Mammary epithelial cell (primary cell): ENCODE measurements around the gene LIPC.

Experiments used
- EZH2 ChIP-seq: IDR thresholded peaks from 2 replicates; pipeline ENCODE4 v1.6.1; 2012; ENCODE audit warnings: low read length, inconsistent platforms, borderline replicate concordance
- TF ChIP-seq, protein P1 (sequence below), 2 donors: IDR thresholded peaks in 1 of 2; conservative IDR thresholded peaks in 1 of 2; 2 replicates each; pipeline ENCODE4 v1.5.1; 2011 to 2012; ENCODE audit warnings: inconsistent platforms in 2 of 2, low read length in 2 of 2, mild to moderate bottlenecking in 2 of 2, control low read depth in 1 of 2, low read depth in 1 of 2; ENCODE audit not compliant: insufficient read depth in 1 of 2; ENCODE audit errors: extremely low read depth in 1 of 2

DNA sequence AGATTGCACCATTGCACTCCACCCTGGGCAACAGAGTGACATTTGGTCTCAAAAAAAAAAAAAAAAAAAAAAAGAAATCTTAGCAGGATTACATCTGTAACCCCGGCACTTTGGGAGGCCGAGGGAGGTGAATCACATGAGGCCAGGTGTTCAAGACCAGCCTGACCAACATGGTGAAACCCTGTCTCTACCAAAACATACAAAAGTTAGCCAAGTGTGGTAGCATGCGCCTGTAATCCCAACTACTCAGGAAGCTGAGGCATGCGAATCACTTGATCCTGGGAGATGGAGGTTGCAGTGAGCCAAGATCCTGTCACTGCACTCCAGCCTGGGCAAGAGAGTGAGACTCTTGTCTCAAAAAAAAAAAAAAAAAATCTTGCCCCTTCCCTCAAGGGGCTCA, 40.4 kb downstream of the LIPC start:
- no peak for TF ChIP-seq EZH2
- TF ChIP-seq, protein P1, sequence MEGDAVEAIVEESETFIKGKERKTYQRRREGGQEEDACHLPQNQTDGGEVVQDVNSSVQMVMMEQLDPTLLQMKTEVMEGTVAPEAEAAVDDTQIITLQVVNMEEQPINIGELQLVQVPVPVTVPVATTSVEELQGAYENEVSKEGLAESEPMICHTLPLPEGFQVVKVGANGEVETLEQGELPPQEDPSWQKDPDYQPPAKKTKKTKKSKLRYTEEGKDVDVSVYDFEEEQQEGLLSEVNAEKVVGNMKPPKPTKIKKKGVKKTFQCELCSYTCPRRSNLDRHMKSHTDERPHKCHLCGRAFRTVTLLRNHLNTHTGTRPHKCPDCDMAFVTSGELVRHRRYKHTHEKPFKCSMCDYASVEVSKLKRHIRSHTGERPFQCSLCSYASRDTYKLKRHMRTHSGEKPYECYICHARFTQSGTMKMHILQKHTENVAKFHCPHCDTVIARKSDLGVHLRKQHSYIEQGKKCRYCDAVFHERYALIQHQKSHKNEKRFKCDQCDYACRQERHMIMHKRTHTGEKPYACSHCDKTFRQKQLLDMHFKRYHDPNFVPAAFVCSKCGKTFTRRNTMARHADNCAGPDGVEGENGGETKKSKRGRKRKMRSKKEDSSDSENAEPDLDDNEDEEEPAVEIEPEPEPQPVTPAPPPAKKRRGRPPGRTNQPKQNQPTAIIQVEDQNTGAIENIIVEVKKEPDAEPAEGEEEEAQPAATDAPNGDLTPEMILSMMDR (conservative IDR thresholded peaks at IDR 0.05 in 1 of 2, IDR thresholded peaks at IDR 0.05 in 1 of 2; ENCODE audit: extremely low read depth in 1 of 2, insufficient read depth in 1 of 2, low read depth in 1 of 2, low read length in 2 of 2) = no peak
